H54 (cell line): ENCODE data around the gene DNAH12.
A peak's percentile ranks its signal among the peaks of the same experiment; 100 is the strongest.
"Not testable (repeated sequence)": the region's sequence is repeated elsewhere in the genome, so short reads cannot be mapped to it uniquely, and the experiment has no call there.

Experiments
- DNase-seq: peaks from one replicate; pipeline ENCODE4 v3.0.0; 2011; ENCODE audit warnings: low spot score, mixed read lengths; ENCODE audit not compliant: insufficient read length
- FAIRE-seq: peaks from 3 replicates; lab custom pipeline; 2011; peaks lifted over from hg19 to GRCh38; lab: Jason Lieb, UNC
- POLR2A ChIP-seq: IDR thresholded peaks from 2 replicates; pipeline ENCODE4 v1.6.1; 2011; ENCODE audit warnings: low read depth, mild to moderate bottlenecking, low read length

Gene DNAH12

DNA sequence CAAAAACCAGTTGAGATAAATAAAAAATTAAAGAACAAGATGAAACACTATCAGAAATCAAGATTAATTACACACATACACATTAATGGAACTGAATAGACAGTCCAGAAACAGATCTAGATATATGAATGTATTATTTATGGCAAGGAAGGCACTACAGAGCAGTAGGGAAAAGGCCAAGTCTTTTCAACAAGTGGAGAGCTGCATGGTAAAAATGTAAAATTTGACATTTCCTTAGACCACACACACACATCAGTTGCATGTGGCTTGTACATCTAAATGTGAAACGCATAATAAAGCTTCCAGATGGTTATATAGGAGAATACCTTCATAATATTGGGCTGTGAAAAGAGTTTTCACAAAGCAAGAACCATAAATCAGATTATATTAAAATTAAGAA lies 193.9 kb downstream of the DNAH12 start:
- FAIRE-seq (no peak), DNase-seq (no peak)
- TF ChIP-seq POLR2A = no peak

DNA sequence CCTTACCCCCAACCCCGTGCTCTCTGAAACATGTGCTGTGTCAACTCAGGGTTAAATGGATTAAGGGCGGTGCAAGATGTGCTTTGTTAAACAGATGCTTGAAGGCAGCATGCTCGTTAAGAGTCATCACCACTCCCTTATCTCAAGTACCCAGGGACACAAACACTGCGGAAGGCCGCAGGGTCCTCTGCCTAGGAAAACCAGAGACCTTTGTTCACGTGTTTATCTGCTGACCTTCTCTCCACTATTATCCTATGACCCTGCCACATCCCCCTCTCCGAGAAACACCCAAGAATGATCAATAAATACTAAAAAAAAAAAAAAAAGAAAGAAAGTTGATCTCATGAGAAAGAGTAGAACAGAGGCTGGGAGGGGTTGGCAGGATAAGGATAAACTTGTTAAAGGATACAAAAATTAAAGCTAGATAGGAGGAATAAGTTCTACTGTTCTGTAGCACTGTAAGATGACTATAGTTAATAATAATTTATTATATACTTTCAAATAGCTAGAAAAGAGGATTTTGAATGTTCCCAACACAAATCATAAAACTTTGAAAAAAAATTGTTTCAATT lies 205.0 kb downstream of the DNAH12 start:
- FAIRE-seq, DNase-seq: not testable (repeated sequence)

DNA sequence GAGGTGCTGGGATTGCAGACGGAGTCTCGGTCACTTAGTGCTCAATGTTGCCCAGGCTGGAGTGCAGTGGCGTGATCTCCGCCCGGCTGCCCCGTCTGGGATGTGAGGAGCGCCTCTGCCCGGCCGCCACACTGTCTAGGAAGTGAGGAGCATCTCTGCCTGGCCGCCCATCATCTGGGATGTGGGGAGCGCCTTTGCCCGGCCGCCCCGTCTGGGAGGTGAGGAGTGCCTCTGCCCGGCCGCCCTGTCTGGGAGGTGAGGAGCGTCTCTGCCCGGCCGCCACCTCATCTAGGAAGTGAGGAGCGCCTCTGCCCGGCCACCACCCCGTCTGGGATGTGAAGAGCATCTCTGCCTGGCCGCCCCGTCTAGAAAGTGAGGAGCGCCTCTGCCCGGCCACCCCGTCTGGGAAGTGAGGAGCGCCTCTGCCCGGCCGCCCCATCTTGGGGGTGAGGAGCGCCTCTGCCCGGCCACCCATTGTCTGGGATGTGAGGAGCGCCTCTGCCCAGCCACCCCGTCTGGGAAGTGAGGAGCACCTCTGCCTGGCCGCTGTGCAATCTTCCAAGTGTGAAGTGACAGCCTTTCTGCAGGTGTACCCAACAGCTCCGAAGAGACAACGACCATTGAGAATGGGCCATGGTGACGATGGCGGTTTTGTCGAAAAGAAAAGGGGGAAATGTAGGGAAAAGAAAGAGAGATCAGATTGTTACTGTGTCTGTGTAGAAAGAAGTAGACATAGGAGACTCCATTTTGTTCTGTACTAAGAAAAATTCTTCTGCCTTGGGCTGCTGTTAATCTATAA lies 205.7 kb downstream of the DNAH12 start:
- not testable (repeated sequence) for FAIRE-seq

DNA sequence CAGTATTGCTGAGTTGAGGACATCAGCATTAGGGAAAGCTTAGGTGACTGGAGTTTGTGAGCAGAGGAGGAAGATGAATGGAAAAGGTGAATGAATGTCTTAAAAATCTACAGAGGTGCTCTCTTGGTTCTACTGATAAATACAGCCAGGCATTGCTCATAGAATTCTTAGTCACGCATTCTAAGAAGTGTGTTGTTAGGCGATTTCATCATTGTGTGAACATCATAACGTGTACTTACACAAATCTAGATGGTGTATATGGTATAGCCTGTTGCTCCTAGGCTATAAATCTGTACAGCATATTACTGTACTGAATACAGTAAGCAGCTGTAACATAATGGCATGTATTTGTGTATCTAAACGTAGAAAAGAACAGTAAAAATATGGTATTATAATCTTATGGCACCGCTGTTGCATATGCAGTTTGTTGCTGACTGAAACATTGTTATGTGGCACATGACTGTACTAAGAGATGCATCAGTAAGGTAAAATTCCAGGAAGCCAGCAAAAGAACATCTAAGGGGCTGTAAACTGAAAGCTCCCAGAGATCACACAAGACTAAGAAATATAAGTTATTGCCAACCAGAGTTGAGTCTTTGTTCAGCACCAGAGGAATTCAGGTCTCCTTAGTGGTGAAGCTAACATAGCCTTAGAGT lies 208.7 kb downstream of the DNAH12 start:
- TF ChIP-seq POLR2A = no peak
- DNase-seq (no peak), FAIRE-seq (peak; percentile 60)

More for the DNA sequence above, 205.7 kb downstream of the DNAH12 start:
- not testable (repeated sequence) for DNase-seq

DNA sequence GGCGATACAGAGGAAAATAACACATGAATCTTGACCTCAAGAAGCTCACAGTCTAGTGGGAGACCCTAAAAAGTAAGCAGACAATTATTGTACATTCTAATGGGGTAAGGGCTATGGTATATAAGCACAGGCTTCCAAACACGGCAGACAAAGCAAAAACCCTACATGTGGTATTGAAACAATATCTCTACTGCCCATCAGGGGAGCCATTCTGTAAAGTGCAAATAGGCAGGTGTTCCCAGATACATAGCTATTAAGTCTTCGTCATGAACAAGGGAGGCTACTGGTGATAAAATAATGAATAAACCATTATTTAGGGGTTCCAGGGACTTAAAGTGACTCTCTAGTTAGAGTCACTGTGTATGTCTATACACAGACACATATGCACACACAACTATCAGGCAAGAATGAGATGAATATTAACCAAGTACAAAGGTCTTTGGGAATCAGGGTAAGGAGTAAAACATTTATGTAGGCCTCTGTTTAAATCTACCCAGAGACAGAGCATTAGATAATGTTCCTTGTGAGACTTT lies 213.0 kb downstream of the DNAH12 start:
- no peak for FAIRE-seq
- DNase-seq = no peak
- TF ChIP-seq POLR2A = no peak

DNA sequence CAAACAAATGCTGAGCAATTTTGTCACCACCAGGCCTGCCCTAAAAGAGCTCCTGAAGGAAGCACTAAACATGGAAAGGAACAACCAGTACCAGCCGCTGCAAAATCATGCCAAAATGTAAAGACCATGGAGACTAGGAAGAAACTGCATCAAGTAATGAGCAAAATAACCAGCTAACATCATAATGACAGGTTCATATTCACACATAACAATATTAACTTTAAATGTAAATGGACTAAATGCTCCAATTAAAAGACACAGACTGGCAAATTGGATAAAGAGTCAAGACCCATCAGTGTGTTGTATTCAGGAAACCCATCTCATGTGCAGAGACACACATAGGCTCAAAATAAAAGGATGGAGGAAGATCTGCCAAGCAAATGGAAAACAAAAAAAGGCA lies 217.6 kb downstream of the DNAH12 start:
- FAIRE-seq = not testable (repeated sequence)

DNA sequence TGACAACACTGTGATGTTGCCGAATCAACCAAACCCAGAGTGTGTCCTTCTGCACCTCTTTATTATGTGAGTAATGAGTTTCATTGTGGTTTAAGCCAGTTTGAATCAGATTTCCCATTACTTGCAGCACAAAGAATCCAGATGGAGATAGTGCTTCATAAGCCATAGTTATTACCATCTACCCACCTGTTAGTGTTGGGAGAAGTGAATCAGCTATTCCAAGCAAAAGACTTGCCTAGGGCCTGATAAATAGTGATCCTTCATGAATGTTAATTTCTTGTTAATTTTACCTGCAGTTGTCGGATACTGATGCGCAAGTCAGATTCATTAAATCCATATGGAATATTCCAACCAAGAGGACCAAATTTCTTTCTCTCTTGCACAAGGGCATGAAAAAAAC lies 229.9 kb downstream of the DNAH12 start:
- FAIRE-seq (no peak), DNase-seq (no peak)
- no peak for TF ChIP-seq POLR2A

More for the DNA sequence above, 217.6 kb downstream of the DNAH12 start:
- DNase-seq = not testable (repeated sequence)

DNA sequence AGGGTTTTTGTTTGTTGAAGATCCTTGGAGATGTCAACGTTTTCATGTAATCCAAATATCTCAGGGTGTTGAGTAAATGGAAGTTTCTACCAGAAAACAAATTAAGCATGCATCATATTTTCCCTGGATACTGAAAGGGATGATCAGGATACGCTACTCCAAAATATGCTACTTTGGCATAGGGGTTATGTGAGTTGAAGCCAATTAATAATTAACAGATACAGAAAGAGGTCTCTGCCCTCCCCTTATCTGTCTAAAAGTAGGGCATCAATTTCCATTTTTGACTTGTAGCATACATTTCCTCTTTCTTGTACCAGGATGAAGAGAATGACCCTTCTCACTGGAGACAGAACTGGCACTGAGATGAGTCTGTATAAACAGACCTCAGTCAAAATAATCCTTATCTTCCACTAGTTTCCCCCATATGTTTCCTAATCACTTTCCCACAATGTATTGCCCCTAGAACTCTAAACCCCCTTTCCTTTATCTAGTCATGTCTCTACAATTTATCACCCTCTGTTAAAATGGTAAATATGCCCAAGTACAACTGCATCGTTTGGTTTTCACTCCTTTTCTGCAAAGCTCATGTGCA lies 234.3 kb downstream of the DNAH12 start:
- FAIRE-seq = no peak
- TF ChIP-seq POLR2A = no peak
- no peak for DNase-seq

DNA sequence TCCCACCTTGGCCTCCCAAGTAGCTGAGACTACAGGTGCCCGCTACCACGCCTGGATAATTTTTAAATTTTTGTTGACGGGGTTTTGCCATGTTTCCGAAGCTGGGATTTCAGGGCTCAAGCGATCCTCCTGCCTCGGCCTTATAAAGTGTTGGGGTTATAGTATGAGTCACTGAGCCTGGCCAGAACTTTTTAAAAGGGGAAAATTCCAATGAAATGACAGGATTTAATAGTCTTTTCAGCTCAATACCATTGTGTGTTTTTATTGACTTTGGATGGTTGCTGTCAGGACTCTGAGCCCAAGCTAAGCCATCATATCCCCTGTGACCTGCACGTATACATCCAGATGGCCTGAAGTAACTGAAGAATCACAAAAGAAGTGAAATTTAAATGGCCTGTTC lies 240.6 kb downstream of the DNAH12 start:
- FAIRE-seq = peak; percentile 55
- DNase-seq = peak; percentile 9

DNA sequence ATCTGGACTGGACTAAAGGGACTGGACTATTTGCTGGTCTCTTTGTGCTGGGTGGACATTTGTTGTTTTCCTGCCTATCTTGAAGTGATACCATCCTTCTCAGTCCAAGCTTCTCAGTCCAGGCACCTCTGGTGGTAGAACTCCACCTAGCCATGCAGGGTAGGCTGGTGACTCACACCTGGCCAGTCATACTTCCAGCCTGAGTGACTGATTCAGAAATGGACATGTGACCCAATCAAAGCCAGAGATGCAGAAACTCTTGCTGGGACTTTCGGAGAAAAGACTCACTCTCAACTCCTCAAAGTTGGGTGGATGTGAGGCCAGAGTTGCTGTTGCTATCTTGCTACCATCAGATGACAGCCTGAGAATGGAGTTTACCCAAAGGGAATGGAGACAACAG lies 246.1 kb downstream of the DNAH12 start:
- FAIRE-seq (peak; percentile 98), DNase-seq (peak; percentile 58)
- no peak for TF ChIP-seq POLR2A

DNA sequence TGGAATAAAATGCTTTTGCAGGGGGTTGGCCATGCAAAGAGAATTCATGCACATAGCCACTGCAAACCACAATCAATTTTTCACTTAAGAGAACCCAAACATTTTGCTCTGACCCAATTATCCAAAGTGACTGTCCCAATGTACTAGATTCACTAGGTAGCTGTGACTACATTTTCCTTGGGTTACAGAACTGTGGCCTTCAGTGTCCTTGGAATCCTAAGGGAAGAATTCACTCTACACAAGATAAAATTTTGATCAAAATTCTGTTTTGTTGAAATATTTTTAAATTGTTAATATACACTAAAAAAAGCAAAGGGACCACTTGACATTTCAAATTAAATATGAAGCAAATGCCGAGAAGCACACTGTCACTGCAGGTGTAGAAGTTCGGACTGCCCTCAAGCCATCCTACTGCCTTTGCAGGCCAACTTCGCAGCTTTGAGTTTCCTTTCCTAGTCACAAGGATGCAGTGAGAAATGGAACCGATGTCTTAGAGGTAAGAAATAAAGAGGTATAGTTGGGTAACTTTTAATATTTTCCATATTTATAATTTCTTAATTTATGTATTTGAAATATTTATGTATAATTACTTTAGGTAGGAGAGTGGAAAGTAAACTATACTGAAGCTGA lies 251.1 kb downstream of the DNAH12 start:
- FAIRE-seq (no peak), DNase-seq (no peak)
- TF ChIP-seq POLR2A = no peak

DNA sequence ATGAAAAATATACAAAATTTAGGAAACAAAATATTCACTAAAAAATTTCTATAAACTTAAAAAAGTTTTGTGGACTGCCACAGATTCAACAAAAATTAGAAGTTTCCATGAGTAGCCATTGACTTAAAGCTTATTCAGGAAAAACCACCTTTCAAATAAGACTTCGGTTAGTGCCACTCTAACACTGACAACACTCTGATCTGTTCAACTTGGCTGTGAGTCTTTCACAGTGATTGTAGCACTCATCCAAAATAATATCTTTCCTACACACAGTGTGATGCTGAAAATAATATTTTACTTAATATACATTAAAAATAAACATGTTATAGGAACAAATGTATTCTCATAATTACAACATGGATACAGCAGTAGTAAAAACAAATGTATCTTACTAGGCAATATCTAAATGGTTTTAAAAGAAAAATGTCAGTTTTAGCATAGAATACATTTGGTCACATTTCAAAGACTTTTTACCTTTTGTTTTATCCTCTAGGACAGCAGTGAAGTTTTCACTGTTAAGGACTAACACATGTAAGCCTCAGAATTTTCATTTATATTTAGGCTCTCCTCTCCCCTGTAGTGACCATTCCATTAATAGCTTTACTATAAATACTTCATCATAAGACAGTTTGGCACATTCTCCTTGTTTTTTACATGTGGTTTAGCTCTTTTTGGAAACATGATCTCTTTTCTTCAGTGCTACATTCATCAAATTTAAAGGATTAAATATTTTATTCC lies 251.8 kb downstream of the DNAH12 start, which contains the start of gene ASB14:
TSS of gene ASB14 (minus strand) at position 527 of the 738 bp plus-strand sequence. CDS start 652 bp downstream, outside the sequence.
- DNase-seq (no peak), FAIRE-seq (no peak)
- no peak for TF ChIP-seq POLR2A

DNA sequence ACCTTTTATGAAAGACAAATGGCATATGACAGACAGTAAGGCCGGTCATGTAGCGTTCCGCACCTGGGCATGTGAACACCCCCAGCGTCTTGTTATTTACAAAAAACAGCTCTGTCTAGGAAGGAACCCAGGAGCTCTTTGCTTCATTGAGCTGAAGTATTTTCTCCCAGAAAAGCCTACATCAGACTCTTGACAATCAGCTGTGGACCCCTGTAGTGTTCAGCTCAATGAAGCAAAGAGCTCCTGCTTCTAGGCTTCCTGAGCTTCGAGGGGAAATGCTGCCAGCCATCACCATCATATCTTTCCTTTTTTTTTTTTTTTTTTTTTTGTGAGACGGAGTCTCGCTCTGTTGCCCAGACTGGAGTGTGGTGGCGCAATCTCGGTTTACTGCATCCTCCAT lies 255.7 kb downstream of the DNAH12 start:
- DNase-seq = no peak
- no peak for FAIRE-seq
- no peak for TF ChIP-seq POLR2A

DNA sequence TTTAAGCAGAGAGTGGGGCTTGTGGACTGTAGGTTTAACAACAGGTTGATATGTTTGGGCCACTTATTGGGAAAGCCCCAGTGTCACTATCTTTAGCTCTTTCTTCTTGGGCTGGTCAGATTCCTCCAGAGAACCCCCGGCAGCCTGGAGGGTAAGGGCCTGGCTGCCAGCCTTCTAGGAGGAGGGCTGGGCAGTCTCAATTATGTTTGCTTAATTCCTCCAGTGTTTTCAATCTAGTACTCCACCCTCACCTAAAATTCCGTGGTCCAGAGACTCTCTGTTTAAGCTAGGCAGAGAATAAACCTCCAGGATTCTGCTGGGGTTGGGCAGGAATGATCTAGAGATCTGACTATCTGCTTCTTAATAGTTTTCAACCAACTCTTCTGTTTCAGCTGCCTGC lies 256.9 kb downstream of the DNAH12 start:
- DNase-seq = no peak
- FAIRE-seq = no peak
- TF ChIP-seq POLR2A = no peak
